Right lobe of liver (tissue), 4 donors: Measurements from ENCODE around the gene RAD18.

ENCODE experiments used
- POLR2A ChIP-seq: fragments of 450-650 bp; IDR thresholded peaks from one replicate; pipeline ENCODE4 v1.6.1; 2017; ENCODE audit warnings: antibody characterized with exemption, mild to moderate bottlenecking
- TF ChIP-seq, protein P1 (sequence below), 4 donors: fragments of 200-600 bp in 3 of 4; fragments of 450-650 bp in 1 of 4; IDR thresholded peaks; one replicate each; pipeline versions ENCODE4 v1.5.1 to v1.8.0; 2016 to 2022; ENCODE audit warnings: antibody characterized with exemption in 4 of 4, mild to moderate bottlenecking in 2 of 4
- donor health status: DM: no; HTN: no; CAD: no.
- donor health status: DM: no; HTN: no; CAD: no.
- donor health status: DM: no; HTN: yes; CAD: no.

DNA sequence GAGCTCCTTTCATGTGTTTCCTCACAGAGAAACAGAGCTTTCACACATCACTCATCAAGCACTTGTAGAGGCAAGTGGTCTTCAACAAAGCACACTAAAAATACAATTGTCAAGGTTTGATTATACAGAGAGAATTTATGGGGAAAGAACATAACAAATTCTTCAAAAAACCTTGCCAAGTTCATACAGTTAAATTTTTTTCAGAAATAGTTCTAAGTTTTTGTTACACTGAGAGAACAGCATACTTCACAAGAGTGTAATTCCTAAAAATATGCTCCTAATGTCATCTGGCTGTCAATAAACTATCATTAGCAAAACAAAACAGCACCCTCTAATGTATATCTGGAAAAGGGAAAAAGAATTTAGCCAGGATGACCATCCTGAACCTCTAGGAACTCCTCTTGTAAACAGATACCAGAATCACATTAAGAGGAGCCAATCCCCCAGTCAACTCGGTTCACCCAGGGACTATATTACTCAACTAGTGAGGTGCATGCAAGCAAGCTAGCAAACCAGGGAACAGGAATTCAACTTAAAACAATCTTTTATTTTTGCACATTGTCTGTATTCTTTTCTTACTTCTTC is 63.3 kb downstream of the RAD18 start:
- TF ChIP-seq, protein P1, sequence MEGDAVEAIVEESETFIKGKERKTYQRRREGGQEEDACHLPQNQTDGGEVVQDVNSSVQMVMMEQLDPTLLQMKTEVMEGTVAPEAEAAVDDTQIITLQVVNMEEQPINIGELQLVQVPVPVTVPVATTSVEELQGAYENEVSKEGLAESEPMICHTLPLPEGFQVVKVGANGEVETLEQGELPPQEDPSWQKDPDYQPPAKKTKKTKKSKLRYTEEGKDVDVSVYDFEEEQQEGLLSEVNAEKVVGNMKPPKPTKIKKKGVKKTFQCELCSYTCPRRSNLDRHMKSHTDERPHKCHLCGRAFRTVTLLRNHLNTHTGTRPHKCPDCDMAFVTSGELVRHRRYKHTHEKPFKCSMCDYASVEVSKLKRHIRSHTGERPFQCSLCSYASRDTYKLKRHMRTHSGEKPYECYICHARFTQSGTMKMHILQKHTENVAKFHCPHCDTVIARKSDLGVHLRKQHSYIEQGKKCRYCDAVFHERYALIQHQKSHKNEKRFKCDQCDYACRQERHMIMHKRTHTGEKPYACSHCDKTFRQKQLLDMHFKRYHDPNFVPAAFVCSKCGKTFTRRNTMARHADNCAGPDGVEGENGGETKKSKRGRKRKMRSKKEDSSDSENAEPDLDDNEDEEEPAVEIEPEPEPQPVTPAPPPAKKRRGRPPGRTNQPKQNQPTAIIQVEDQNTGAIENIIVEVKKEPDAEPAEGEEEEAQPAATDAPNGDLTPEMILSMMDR (IDR thresholded peaks at IDR 0.05): no peak
- TF ChIP-seq POLR2A: no peak
